Neural cell (in vitro differentiated cells): ENCODE measurements around the gene CACNA1A. TPM values are rescaled to one million over a fixed set of nuclear protein-coding genes. Genes with fewer than 3 reads are reported as not detected.

Experiments used
- H2AFZ ChIP-seq: fragments of 200-600, 300-800 bp; sonication (generic), shearing (Covaris generic); 2 replicates; pipeline ENCODE4 v1.6.0; 2014; ENCODE audit warnings: low read depth, mild to moderate bottlenecking, antibody characterized with exemption, low read length, moderate library complexity
- H3F3A ChIP-seq: fragments of 200-600 bp; shearing (Covaris generic); 2 replicates; pipeline ENCODE4 v1.6.1; 2016; ENCODE audit warnings: mild to moderate bottlenecking, moderate library complexity, mixed read lengths, antibody characterized with exemption, low read length; ENCODE audit not compliant: insufficient read depth, poor library complexity, severe bottlenecking
- H3K27ac ChIP-seq: fragments of 200-600, 300-800 bp; sonication (generic), shearing (Covaris generic); 2 replicates; pipeline ENCODE4 v1.5.1; 2014; ENCODE audit warnings: mild to moderate bottlenecking, low read length, moderate library complexity
- H3K27me3 ChIP-seq: fragments of 300-800, 200-600 bp; sonication (generic), shearing (Covaris generic); 2 replicates; pipeline ENCODE4 v1.6.0; 2014; ENCODE audit warnings: mild to moderate bottlenecking, low read depth, low read length, moderate library complexity; ENCODE audit not compliant: insufficient read depth
- H3K36me3 ChIP-seq: fragments of 300-800, 200-600 bp; sonication (generic), shearing (Covaris generic); 2 replicates; pipeline ENCODE4 v1.5.1; 2014; ENCODE audit warnings: mild to moderate bottlenecking, antibody characterized with exemption, low read length, moderate library complexity; ENCODE audit not compliant: insufficient read depth
- H3K4me2 ChIP-seq: fragments of 300-800, 200-600 bp; sonication (generic), shearing (Covaris generic); 2 replicates; pipeline ENCODE4 v1.6.0; 2014; ENCODE audit warnings: mild to moderate bottlenecking, low read length
- H3K4me3 ChIP-seq: fragments of 300-800, 200-600 bp; sonication (generic), shearing (Covaris generic); 2 replicates; pipeline ENCODE4 v1.5.1; 2014; ENCODE audit warnings: mild to moderate bottlenecking, low read length, moderate library complexity
- H3K79me2 ChIP-seq: fragments of 200-600 bp; shearing (Covaris generic); replicated peaks from 2 replicates; pipeline ENCODE4 v1.6.0; 2014; ENCODE audit warnings: mild to moderate bottlenecking, low read length, moderate library complexity; ENCODE audit not compliant: insufficient read depth
- H3K9ac ChIP-seq: fragments of 300-800, 200-600 bp; sonication (generic), shearing (Covaris generic); 2 replicates; pipeline ENCODE4 v1.6.1; 2016; ENCODE audit warnings: mild to moderate bottlenecking, low read length, mixed read lengths
- H3K9me2 ChIP-seq: fragments of 200-600 bp; shearing (Covaris generic); 2 replicates; pipeline ENCODE4 v1.6.1; 2016; ENCODE audit warnings: mild to moderate bottlenecking, low read length, mixed read lengths; ENCODE audit not compliant: insufficient read depth
- H3K9me3 ChIP-seq: fragments of 200-600, 300-800 bp; sonication (generic), shearing (Covaris generic); 2 replicates; pipeline ENCODE4 v1.6.1; 2016; ENCODE audit warnings: mild to moderate bottlenecking, mixed run types, low read length, moderate library complexity, mixed read lengths
- H4K20me1 ChIP-seq: fragments of 200-600 bp; shearing (Covaris generic); 2 replicates; pipeline ENCODE4 v1.6.1; 2016; ENCODE audit warnings: mild to moderate bottlenecking, mixed run types; ENCODE audit not compliant: insufficient read depth
- CTCF ChIP-seq: fragments of 450-650 bp; IDR thresholded peaks from 2 replicates; pipeline ENCODE4 v1.5.1; 2014; ENCODE audit warnings: antibody characterized with exemption, mild to moderate bottlenecking, moderate library complexity; ENCODE audit not compliant: poor library complexity, severe bottlenecking
- EP300 ChIP-seq: fragments of 450-650 bp; conservative IDR thresholded peaks from 2 replicates; pipeline ENCODE4 v1.6.1; 2014; ENCODE audit warnings: antibody characterized with exemption, mild to moderate bottlenecking, moderate library complexity; ENCODE audit not compliant: poor library complexity, severe bottlenecking
- EZH2 ChIP-seq: fragments of 200-600, 300-800 bp; shearing (Covaris generic), sonication (generic); IDR thresholded peaks from 2 replicates; pipeline ENCODE4 v1.6.1; 2014; ENCODE audit warnings: antibody characterized with exemption, low read length, borderline replicate concordance, mild to moderate bottlenecking; ENCODE audit not compliant: insufficient read depth, poor library complexity, severe bottlenecking
- MXI1 ChIP-seq: fragments of 450-650 bp; conservative IDR thresholded peaks from 2 replicates; pipeline ENCODE4 v1.6.1; 2014; ENCODE audit warnings: antibody characterized with exemption, mild to moderate bottlenecking; ENCODE audit not compliant: poor library complexity, severe bottlenecking
- SMC3 ChIP-seq: fragments of 450-650 bp; conservative IDR thresholded peaks from 2 replicates; pipeline ENCODE4 v1.6.1; 2014; ENCODE audit warnings: antibody characterized with exemption, mild to moderate bottlenecking, moderate library complexity; ENCODE audit not compliant: poor library complexity
- polyA plus RNA-seq: library from polyadenylated mRNA; depleted of rRNA; stranded (reverse); fragments of >200 nt; gene quantifications from 2 replicates; pipeline ENCODE4 v1.2.3, GENCODE V29; 2014
- TF ChIP-seq, protein P1 (sequence below): IDR thresholded peaks from 2 replicates; pipeline ENCODE4 v1.6.1; 2012; ENCODE audit warnings: borderline replicate concordance

The CACNA1A gene
- polyA plus RNA-seq, 1 donor from 2014 or later, result 6.9 TPM

- no peak overlapping the region for H3K9ac ChIP-seq
- no peak overlapping the region for H2AFZ ChIP-seq
- no peak overlapping the region for H3K4me3 ChIP-seq
- no peaks in the 10 kb centered on the region for H3K9me3 ChIP-seq
- TF ChIP-seq, protein P1, sequence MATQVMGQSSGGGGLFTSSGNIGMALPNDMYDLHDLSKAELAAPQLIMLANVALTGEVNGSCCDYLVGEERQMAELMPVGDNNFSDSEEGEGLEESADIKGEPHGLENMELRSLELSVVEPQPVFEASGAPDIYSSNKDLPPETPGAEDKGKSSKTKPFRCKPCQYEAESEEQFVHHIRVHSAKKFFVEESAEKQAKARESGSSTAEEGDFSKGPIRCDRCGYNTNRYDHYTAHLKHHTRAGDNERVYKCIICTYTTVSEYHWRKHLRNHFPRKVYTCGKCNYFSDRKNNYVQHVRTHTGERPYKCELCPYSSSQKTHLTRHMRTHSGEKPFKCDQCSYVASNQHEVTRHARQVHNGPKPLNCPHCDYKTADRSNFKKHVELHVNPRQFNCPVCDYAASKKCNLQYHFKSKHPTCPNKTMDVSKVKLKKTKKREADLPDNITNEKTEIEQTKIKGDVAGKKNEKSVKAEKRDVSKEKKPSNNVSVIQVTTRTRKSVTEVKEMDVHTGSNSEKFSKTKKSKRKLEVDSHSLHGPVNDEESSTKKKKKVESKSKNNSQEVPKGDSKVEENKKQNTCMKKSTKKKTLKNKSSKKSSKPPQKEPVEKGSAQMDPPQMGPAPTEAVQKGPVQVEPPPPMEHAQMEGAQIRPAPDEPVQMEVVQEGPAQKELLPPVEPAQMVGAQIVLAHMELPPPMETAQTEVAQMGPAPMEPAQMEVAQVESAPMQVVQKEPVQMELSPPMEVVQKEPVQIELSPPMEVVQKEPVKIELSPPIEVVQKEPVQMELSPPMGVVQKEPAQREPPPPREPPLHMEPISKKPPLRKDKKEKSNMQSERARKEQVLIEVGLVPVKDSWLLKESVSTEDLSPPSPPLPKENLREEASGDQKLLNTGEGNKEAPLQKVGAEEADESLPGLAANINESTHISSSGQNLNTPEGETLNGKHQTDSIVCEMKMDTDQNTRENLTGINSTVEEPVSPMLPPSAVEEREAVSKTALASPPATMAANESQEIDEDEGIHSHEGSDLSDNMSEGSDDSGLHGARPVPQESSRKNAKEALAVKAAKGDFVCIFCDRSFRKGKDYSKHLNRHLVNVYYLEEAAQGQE, result no peak
- no peaks in the 10 kb centered on the region for H3K79me2 ChIP-seq
- H3K27ac ChIP-seq, result no peak overlapping the region
- H3K9me2 ChIP-seq, result no peaks in the 10 kb centered on the region
- H3K36me3 ChIP-seq, result no peaks in the 10 kb centered on the region
- no peaks in the 10 kb centered on the region for H3K27me3 ChIP-seq
- no peak overlapping the region for H3K4me2 ChIP-seq
- H4K20me1 ChIP-seq, result no peaks in the 10 kb centered on the region
- no peaks in the 10 kb centered on the region for H3F3A ChIP-seq
These were observed 333.7 kb downstream of the CACNA1A start for GRCh38 chr19:13172346-13173138.

DNA sequence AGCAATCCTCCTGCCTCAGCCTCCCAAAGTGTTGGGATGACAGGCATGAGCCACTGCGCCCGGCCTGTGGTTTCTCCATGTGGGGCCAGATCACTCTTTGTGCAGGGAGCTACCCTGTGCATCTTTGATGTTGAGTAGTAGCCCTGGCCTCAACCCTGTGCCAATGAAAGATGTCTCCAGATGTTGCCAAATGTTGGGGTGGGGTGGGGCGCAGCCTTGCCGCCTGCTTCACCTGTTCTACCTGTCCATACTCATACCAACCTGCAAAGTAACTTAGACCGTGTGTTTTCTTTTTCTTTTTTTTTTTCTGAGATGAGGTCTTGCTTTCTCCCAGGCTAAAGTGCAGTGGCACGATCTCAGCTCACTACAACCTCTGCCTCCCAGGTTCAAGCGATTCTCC lies 335.1 kb downstream of the CACNA1A start:
- no peak overlapping the region for H3K4me3 ChIP-seq
- H3K27me3 ChIP-seq, result no peaks in the 10 kb centered on the region
- no peaks in the 10 kb centered on the region for H3K9me2 ChIP-seq
- no peak overlapping the region for H3K9ac ChIP-seq
- H3K4me2 ChIP-seq, result no peak overlapping the region
- TF ChIP-seq EZH2, result no peak
- no peak for TF ChIP-seq EP300
- TF ChIP-seq SMC3, result no peak
- TF ChIP-seq CTCF, result no peak
- TF ChIP-seq, protein P1, result no peak
- no peak for TF ChIP-seq MXI1
- no peak overlapping the region for H2AFZ ChIP-seq
- no peaks in the 10 kb centered on the region for H3K79me2 ChIP-seq
- H3K9me3 ChIP-seq, result no peaks in the 10 kb centered on the region
- H4K20me1 ChIP-seq, result no peaks in the 10 kb centered on the region
- no peak overlapping the region for H3K27ac ChIP-seq
- no peaks in the 10 kb centered on the region for H3K36me3 ChIP-seq
- H3F3A ChIP-seq, result no peaks in the 10 kb centered on the region
